Transverse colon (tissue), 4 donors: ENCODE data around the gene ATP6V0C. TPM values are rescaled to one million over a fixed set of nuclear protein-coding genes. Genes with fewer than 3 reads are reported as not detected.
"Not testable (repeated sequence)": the region's sequence is repeated elsewhere in the genome, so short reads cannot be mapped to it uniquely, and the experiment has no call there.

Experiments used
- DNase-seq: peaks from one replicate; pipeline ENCODE4 v3.0.0-alpha.2; 2019
- H3K27ac ChIP-seq, 4 donors: fragments of 200-600 bp; sonication (generic); 2 replicates each; pipeline ENCODE4 v1.5.1; 2016 to 2018; ENCODE audit warnings: inconsistent platforms in 4 of 4
- H3K27me3 ChIP-seq: fragments of 200-600 bp; sonication (generic); 2 replicates; pipeline ENCODE4 v1.5.1; 2017; ENCODE audit warnings: inconsistent platforms
- H3K36me3 ChIP-seq, 4 donors: fragments of 200-600 bp; sonication (generic); 2 replicates each; pipeline ENCODE4 v1.5.1; 2017 to 2019; ENCODE audit warnings: inconsistent platforms in 4 of 4
- H3K4me1 ChIP-seq, 4 donors: fragments of 200-600 bp; sonication (generic); 2 replicates each; pipeline ENCODE4 v1.5.1; 2017 to 2020; ENCODE audit warnings: inconsistent platforms in 4 of 4
- H3K4me3 ChIP-seq, 4 donors: fragments of 200-600 bp; sonication (generic); 1 replicate in 1 of 4; 2 replicates in 3 of 4; pipeline versions ENCODE4 v1.5.1 to v1.6.1; 2017 to 2019; ENCODE audit warnings: inconsistent platforms in 4 of 4
- H3K9me3 ChIP-seq, 2 donors: fragments of 200-600 bp; sonication (generic); 2 replicates each; pipeline ENCODE4 v1.5.1; 2017 to 2019; ENCODE audit warnings: inconsistent platforms in 2 of 2
- EP300 ChIP-seq: sonication (generic); formaldehyde crosslinking; IDR thresholded peaks from one replicate; pipeline ENCODE4 v1.6.1; 2017; ENCODE audit warnings: antibody characterized with exemption, low read depth
- POLR2A ChIP-seq: fragments of 450-650 bp; IDR thresholded peaks from one replicate; pipeline ENCODE4 v1.6.1; 2016; ENCODE audit warnings: antibody characterized with exemption, mild to moderate bottlenecking, moderate library complexity
- POLR2AphosphoS5 ChIP-seq, 3 donors: sonication (generic); formaldehyde crosslinking; IDR thresholded peaks; one replicate each; pipeline ENCODE4 v1.6.1; 2016; ENCODE audit warnings: antibody characterized with exemption in 3 of 3
- WGBS, 2 donors: methylation state at CpG; one replicate each; pipeline ENCODE4 v1.1.5; 2018; ENCODE audit warnings: low coverage in 1 of 2; 5-methylcytosine and 5-hydroxymethylcytosine counted together
- in situ Hi-C, 4 donors: fragments of 200-750 bp; cut with MboI; loops; one replicate each; pipeline versions ENCODE4 v1.15.0 to v1.15.1; 2017; ENCODE audit warnings: low sequenced_read_pairs in 3 of 4, low pct_ligation_motif_present in 1 of 4, low pct_unique_long_range_greater_than_20kb in 1 of 4
- intact Hi-C: fragments of 100-400 bp; cut with DNase I; formaldehyde crosslinking; loops from one replicate; pipeline ENCODE4 v1.15.1; 2023; ENCODE audit warnings: low total_unique reads
- total RNA-seq, 4 donors: library from RNA; depleted of rRNA; stranded (reverse); fragments of >200 nt; gene quantifications; one replicate each; pipeline ENCODE4 v1.1.0, GENCODE V29; 2016
- TF ChIP-seq, protein P1 (sequence below), 5 experiments: fragments of 200-600 bp in 3 of 5; fragments of 450-650 bp in 2 of 5; sonication (generic) in 3 of 5; IDR thresholded peaks; 1 replicate in 2 of 5; 2 replicates in 3 of 5; pipeline ENCODE4 v1.5.1; 2016 to 2017; ENCODE audit warnings: antibody characterized with exemption in 5 of 5, inconsistent platforms in 3 of 5, mild to moderate bottlenecking in 2 of 5, moderate library complexity in 1 of 5

Gene ATP6V0C
- total RNA-seq, 4 donors from 2014 or later: 101 to 237 (median 135) TPM

DNA sequence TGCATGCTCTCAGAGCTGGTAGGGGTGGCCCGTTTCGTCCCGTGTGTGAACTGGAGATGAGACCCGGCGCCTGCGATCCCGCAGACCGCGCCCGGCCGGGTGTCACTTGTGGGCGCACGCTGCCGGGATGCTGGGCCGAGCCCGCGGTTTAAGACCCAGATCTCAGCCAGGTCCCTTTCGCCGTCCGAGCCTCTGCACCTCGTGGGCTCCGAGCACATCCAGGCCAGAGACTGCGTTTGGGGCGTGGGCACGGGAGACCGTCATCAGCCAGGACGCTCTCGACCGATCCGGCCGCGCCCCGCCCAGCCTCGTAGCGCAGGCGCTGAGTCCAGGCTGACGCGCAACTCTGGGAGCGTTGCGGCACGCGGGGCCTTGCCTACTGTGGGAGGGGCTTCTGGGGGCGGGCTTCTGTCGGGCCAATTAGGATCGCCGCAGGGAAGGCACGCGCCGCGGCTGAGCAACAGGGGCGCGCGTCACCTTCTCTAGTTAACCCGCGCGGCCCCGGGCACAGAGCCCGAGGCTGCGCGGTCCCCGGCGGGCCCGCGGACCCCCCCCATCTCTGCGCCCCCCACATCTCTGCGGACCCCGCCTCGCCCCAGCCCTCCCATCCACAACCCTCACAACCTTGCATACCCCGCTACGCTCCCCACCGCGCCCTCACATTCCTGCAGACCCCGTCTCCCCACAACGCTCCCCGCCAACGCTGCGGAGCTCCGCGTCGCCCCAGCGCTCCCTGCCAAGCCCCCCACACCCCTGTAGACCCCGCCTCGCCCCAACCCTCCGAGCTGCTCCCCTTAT is 18.1 kb downstream of the ATP6V0C start:
- Histone ChIP-seq H3K4me3 (peak overlapping the region; percentile 41 to 63 (median 58)), H3K4me1 (peaks cover 7 to 27% (median 17%) of the 10 kb centered on the region in 4 donors), H3K9me3 (no peaks in the 10 kb centered on the region), H3K27ac (peak overlapping the region; percentile 96 to 98 (median 97)), H3K27me3 (no peaks in the 10 kb centered on the region), H3K36me3 (peaks cover 0 to 6% (median 2%) of the 10 kb centered on the region in 4 donors)
- TF ChIP-seq, protein P1, sequence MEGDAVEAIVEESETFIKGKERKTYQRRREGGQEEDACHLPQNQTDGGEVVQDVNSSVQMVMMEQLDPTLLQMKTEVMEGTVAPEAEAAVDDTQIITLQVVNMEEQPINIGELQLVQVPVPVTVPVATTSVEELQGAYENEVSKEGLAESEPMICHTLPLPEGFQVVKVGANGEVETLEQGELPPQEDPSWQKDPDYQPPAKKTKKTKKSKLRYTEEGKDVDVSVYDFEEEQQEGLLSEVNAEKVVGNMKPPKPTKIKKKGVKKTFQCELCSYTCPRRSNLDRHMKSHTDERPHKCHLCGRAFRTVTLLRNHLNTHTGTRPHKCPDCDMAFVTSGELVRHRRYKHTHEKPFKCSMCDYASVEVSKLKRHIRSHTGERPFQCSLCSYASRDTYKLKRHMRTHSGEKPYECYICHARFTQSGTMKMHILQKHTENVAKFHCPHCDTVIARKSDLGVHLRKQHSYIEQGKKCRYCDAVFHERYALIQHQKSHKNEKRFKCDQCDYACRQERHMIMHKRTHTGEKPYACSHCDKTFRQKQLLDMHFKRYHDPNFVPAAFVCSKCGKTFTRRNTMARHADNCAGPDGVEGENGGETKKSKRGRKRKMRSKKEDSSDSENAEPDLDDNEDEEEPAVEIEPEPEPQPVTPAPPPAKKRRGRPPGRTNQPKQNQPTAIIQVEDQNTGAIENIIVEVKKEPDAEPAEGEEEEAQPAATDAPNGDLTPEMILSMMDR (IDR thresholded peaks at IDR 0.05): no peak
- no peak for TF ChIP-seq EP300
- TF ChIP-seq POLR2A: peak; percentile 47
- peak; percentile 87 to 94 (median 90) for TF ChIP-seq POLR2AphosphoS5 (IDR thresholded peaks at IDR 0.05)
- intact Hi-C loops (no loop called here), in situ Hi-C loops (no loop called here)
- peak; percentile 99 for DNase-seq
- WGBS, 2 donors: 0 to 1% methylated on average over 2 to 73 of the region's 84 CpGs

DNA sequence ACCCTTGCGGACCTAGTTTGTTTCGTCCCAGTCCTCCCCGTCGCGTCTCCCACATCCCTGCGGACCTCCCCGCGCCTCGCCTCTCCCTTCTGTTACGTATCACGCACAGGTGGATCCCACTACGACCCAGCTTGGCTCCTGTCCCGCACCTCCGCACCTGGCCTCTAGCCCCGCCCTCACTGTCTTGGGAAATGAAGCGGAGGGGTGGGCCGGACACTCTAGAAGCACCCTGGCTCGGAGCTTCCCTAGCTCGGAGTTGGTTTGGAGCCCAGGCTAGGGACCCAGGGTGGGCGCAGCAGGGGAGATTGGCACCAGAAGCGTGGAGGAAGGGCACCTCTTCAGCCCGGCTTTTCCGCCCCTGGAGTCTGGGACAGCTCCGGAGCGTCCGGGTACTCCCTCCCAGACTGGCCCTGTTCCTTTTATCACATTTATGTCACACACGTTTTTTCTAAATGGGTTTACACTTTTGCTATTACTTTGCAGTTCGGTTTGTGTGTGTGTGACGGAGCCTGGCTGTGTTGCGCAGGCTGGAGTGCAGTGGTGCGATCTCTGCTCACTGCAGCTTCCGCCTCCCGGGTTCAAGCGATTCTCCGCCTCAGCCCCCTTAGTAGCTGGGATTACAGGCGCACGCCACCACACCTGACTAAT is 18.9 kb downstream of the ATP6V0C start:
- 0 to 1% methylated on average over 3 to 37 of the region's 37 CpGs for WGBS, 2 donors
- H3K4me3 ChIP-seq: peak overlapping the region; percentile 41 to 63 (median 52)
- intact Hi-C loops: no loop called here
- peak; percentile 91 for DNase-seq
- peaks cover 7 to 31% (median 20%) of the 10 kb centered on the region in 4 donors for H3K4me1 ChIP-seq
- H3K9me3 ChIP-seq: no peaks in the 10 kb centered on the region
- peak overlapping the region; percentile 96 to 98 (median 97) for H3K27ac ChIP-seq
- no peaks in the 10 kb centered on the region for H3K27me3 ChIP-seq
- peaks cover 0 to 6% (median 2%) of the 10 kb centered on the region in 4 donors for H3K36me3 ChIP-seq
- in situ Hi-C loops: no loop called here
- TF ChIP-seq POLR2A (peak; percentile 71), EP300 (no peak), POLR2AphosphoS5 (IDR thresholded peaks at IDR 0.05) (peak; percentile 4 to 60 (median 7))
- TF ChIP-seq, protein P1 (IDR thresholded peaks at IDR 0.05): no peak

DNA sequence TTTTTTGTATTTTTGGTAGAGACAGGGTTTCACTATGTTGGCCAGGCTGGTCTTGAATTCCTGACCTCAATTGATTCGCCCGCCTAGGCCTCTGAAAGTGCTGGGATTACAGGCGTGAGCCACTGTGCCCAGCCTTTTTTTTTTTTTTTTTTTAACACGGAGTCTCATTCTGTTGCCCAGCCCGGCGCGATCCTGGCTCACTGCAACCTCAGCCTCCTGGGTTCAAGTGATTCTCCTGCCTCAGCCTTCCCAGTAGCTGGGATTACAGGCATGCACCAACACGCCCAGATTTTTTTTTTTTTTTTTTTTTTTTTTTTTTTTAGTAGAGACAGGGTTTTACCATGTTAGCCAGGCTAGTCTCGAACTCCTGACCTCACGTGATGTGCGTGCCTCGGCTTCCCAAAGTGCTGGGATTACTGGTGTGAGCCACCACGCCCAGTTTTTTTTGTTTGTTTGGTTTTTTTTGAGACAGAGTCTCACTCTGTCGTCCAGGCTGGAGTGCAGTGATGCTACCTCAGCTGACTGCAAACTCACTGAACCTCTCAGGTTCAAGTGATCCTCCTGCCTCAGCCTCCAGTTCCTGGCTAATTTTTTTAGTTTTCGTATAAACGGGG is 19.5 kb downstream of the ATP6V0C start:
- Histone ChIP-seq H3K4me3 (peak overlapping the region in 3 of 4 donors; percentile 41 to 63 (median 63)), H3K27ac (peak overlapping the region; percentile 96 to 98 (median 97)), H3K4me1 (peaks cover 7 to 31% (median 20%) of the 10 kb centered on the region in 4 donors)
- DNase-seq, H3K36me3 ChIP-seq, intact Hi-C loops, H3K27me3 ChIP-seq, in situ Hi-C loops, H3K9me3 ChIP-seq: not testable (repeated sequence)
- 6 to 21% methylated on average over 4 to 16 of the region's 16 CpGs for WGBS, 2 donors

DNA sequence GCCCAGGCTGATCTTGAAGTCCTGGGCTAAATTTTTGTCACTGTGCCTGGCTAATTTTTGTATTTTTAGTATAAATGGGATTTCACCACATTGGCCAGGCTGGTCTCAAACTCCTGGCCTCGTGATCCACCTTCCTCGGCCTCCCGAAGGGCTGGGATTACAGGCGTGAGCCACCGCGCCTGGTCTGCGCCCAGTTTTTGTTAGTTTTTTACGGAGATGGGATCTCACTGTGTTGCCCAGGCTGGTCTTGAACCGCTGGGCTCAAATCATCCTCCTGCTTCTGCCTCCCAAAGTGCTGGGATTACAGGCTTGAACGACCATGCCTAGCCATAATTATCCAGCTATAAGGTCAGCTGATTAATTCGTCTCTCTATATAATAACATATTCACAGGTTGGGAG is 20.2 kb downstream of the ATP6V0C start:
- H3K36me3 ChIP-seq: no peaks in the 10 kb centered on the region
- peaks cover 7 to 35% (median 24%) of the 10 kb centered on the region in 4 donors for H3K4me1 ChIP-seq
- no peak for DNase-seq
- in situ Hi-C loops (no loop called here), intact Hi-C loops (no loop called here)
- TF ChIP-seq POLR2AphosphoS5 (IDR thresholded peaks at IDR 0.05) (no peak), EP300 (no peak), POLR2A (no peak)
- TF ChIP-seq, protein P1 (IDR thresholded peaks at IDR 0.05): no peak
- H3K9me3 ChIP-seq: no peaks in the 10 kb centered on the region
- H3K4me3 ChIP-seq: no peak overlapping the region
- 81 to 85% methylated on average over 4 to 11 of the region's 11 CpGs for WGBS, 2 donors
- H3K27ac ChIP-seq: peak overlapping the region; percentile 96 to 98 (median 97)
- no peaks in the 10 kb centered on the region for H3K27me3 ChIP-seq

DNA sequence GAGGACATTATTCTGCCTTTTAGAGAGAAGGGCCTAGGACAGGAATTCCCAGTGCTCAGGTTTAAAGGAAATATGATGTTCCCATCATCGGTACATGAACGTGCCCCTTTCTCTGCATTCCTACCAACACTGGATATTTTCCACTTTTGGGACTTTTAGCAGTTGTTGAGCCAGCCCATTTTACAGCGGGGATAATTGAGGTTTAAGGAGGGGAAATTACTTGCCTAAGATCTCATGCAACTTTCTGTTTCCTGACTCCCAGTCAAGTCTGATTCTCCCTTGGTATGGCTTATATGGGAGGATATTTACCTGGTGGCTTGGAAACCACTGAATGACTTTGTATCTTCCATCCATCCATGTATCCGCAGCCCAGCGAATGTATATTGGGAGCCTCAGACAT is 20.6 kb downstream of the ATP6V0C start:
- DNase-seq, H3K4me3 ChIP-seq, H3K36me3 ChIP-seq, H3K27me3 ChIP-seq, H3K9me3 ChIP-seq, in situ Hi-C loops, intact Hi-C loops: not testable (repeated sequence)
- H3K27ac ChIP-seq: peak overlapping the region in 3 of 4 donors; percentile 91 to 92 (median 91)
- H3K4me1 ChIP-seq: peaks cover 12 to 40% (median 28%) of the 10 kb centered on the region in 4 donors
- WGBS, 2 donors: 90% methylated on average over 5 of the region's 5 CpGs; no CpG with 5 or more reads in 1 of the 2 donors
